Thoracic aorta (tissue), 2 donors: Measurements from ENCODE around the gene TRIM37. TPM values are rescaled to one million over a fixed set of nuclear protein-coding genes. Genes with fewer than 3 reads are reported as not detected.

Source experiments
- ATAC-seq: fragments of 150-250 bp; one replicate; pipeline ENCODE4 v1.8.0; 2017; ENCODE audit warnings: low read depth; ENCODE audit not compliant: insufficient number of reproducible peaks, low FRiP score
- DNase-seq: peaks from one replicate; pipeline ENCODE4 v3.0.0-alpha.2; 2020; ENCODE audit warnings: low spot score
- H3K27ac ChIP-seq, 2 donors: fragments of 200-600 bp; sonication (generic); 1 replicate in 1 of 2; 2 replicates in 1 of 2; pipeline ENCODE4 v1.5.1; 2016; ENCODE audit warnings: mild to moderate bottlenecking in 2 of 2, moderate library complexity in 2 of 2
- H3K27me3 ChIP-seq: fragments of 200-600 bp; sonication (generic); replicated peaks from 2 replicates; pipeline ENCODE4 v1.6.0; 2016; ENCODE audit warnings: mild to moderate bottlenecking; ENCODE audit not compliant: insufficient read depth
- H3K36me3 ChIP-seq: fragments of 200-600 bp; sonication (generic); one replicate; pipeline ENCODE4 v1.5.1; 2016
- H3K4me1 ChIP-seq, 2 donors: fragments of 200-600 bp; sonication (generic); 1 replicate in 1 of 2; 2 replicates in 1 of 2; pipeline versions ENCODE4 v1.5.1 to v1.6.0; 2016; ENCODE audit warnings: low read depth in 2 of 2, mild to moderate bottlenecking in 1 of 2; ENCODE audit not compliant: control insufficient read depth in 1 of 2
- H3K4me3 ChIP-seq: fragments of 200-600 bp; sonication (generic); 2 replicates; pipeline ENCODE4 v1.5.1; 2016; ENCODE audit warnings: mild to moderate bottlenecking
- H3K9me3 ChIP-seq: fragments of 200-600 bp; sonication (generic); 2 replicates; pipeline ENCODE4 v1.5.1; 2016
- CTCF ChIP-seq: fragments of 200-600 bp; sonication (generic); IDR thresholded peaks from one replicate; pipeline ENCODE4 v1.5.1; 2019; ENCODE audit warnings: antibody characterized with exemption
- total RNA-seq, 2 donors: library from RNA; depleted of rRNA; stranded (reverse); fragments of >200 nt; gene quantifications; one replicate each; pipeline versions ENCODE4 v1.1.0 to v1.2.3, GENCODE V29; 2016

Gene TRIM37
- total RNA-seq, 2 donors from 2014 or later = 17.9 to 26.5 TPM

- H3K27ac ChIP-seq = no peak overlapping the region
- no peaks in the 10 kb centered on the region for H3K36me3 ChIP-seq
- no peaks in the 10 kb centered on the region for H3K9me3 ChIP-seq
- H3K4me1 ChIP-seq = no peaks in the 10 kb centered on the region
- no peak overlapping the region for H3K4me3 ChIP-seq
- TF ChIP-seq CTCF = no peak
- ATAC-seq (no peak), DNase-seq (no peak)
- H3K27me3 ChIP-seq = no peaks in the 10 kb centered on the region
Observed at GRCh38 chr17:59126809-59127417, 20.2 kb upstream of the TRIM37 start.

- ATAC-seq (no peak), DNase-seq (no peak)
- Histone ChIP-seq H3K27me3 (no peaks in the 10 kb centered on the region), H3K4me3 (no peak overlapping the region), H3K9me3 (no peaks in the 10 kb centered on the region), H3K4me1 (no peaks in the 10 kb centered on the region), H3K27ac (no peak overlapping the region), H3K36me3 (no peaks in the 10 kb centered on the region)
- TF ChIP-seq CTCF = no peak
Observed at GRCh38 chr17:59124665-59125064, 18.0 kb upstream of the TRIM37 start.

- Histone ChIP-seq H3K4me1 (no peaks in the 10 kb centered on the region), H3K9me3 (no peaks in the 10 kb centered on the region), H3K27ac (no peak overlapping the region), H3K36me3 (no peaks in the 10 kb centered on the region), H3K27me3 (no peaks in the 10 kb centered on the region), H3K4me3 (no peak overlapping the region)
- TF ChIP-seq CTCF = no peak
- no peak for DNase-seq
- ATAC-seq = no peak
Observed at GRCh38 chr17:59121901-59122480, 15.3 kb upstream of the TRIM37 start.

GRCh38 chr17:59115474-59115873 lies 8.8 kb upstream of the TRIM37 start:
- Histone ChIP-seq H3K27ac (no peak overlapping the region), H3K4me3 (no peak overlapping the region), H3K27me3 (no peaks in the 10 kb centered on the region), H3K9me3 (no peaks in the 10 kb centered on the region), H3K36me3 (no peaks in the 10 kb centered on the region), H3K4me1 (no peaks in the 10 kb centered on the region)
- DNase-seq = no peak
- TF ChIP-seq CTCF = no peak
- ATAC-seq = no peak

- no peak for ATAC-seq
- no peaks in the 10 kb centered on the region for H3K27me3 ChIP-seq
- TF ChIP-seq CTCF = no peak
- H3K36me3 ChIP-seq = no peaks in the 10 kb centered on the region
- DNase-seq = no peak
- peaks cover 4 to 22% of the 10 kb centered on the region in 2 donors for H3K4me1 ChIP-seq
- H3K4me3 ChIP-seq = no peak overlapping the region
- no peaks in the 10 kb centered on the region for H3K9me3 ChIP-seq
- H3K27ac ChIP-seq = no peak overlapping the region
Observed at GRCh38 chr17:59111539-59111938, 4.9 kb upstream of the TRIM37 start.
